GM19467 (cell line): ENCODE data around the gene TSPAN4.

ENCODE experiments used
- ATAC-seq: cut with Tn5 transposase; IDR thresholded peaks from one replicate; pipeline ENCODE4 v1.9.1; 2021; ENCODE audit warnings: mild to moderate bottlenecking, moderate library complexity; ENCODE audit not compliant: unreplicated experiment

Gene TSPAN4

DNA sequence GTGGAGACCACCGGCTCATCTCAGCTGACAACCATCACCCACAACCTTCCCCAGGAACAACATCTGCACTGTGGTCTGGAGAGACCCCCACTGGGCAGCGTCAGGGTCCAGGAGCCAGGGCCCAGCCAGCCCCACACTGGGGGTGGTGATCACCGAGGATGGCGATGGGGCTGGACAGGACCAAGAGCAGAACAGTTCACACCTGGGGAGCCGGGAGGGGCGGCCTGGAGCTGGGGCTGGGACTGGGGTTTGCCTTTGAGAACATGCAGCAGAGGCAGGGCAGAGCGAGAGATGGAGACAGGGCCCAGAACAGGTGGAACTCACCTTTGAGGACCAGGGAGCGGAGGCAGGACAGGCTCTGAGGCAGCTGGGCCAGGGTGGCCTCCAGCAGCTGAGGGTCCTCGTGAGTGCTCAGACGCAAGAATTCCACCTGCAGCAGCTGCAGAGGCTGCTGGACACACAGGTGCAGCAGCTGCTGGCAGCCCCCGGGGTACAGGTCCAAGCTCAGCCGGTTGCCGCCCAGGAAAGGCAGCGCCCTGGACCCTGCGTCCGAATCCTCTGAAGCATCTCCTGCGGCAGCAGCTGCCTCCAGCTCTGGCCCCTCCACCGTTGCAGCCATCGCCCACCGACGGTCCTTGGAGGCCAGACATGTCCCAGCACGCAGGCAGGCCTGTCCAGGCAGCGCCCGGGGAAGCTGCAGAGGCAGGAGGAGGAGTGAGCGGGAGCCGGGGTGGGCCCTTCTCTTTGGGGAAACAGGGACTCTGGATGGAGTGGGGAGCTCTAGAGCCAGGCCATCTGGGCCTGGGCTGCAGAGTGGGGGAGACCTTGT lies 38.7 kb upstream of the TSPAN4 start:
- no peak for ATAC-seq

DNA sequence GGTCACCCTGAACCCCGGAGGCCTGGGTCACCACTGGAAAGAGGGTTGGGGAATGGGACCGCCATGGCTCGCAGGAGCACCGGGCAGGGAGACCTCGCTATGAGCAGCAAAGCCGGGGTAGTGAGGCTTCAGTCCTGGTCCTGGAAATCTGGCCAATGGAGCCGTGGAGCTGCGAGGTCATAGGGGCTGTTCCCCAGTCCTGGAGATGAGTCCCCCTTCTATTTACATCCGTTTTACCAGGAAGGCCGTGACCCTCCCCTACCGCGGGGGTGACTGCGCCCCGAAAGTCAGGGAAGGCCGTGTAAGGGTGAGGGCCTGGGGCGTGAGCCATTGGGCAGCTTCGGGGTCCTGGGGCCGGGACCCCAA lies 38.1 kb upstream of the TSPAN4 start:
- no peak for ATAC-seq

DNA sequence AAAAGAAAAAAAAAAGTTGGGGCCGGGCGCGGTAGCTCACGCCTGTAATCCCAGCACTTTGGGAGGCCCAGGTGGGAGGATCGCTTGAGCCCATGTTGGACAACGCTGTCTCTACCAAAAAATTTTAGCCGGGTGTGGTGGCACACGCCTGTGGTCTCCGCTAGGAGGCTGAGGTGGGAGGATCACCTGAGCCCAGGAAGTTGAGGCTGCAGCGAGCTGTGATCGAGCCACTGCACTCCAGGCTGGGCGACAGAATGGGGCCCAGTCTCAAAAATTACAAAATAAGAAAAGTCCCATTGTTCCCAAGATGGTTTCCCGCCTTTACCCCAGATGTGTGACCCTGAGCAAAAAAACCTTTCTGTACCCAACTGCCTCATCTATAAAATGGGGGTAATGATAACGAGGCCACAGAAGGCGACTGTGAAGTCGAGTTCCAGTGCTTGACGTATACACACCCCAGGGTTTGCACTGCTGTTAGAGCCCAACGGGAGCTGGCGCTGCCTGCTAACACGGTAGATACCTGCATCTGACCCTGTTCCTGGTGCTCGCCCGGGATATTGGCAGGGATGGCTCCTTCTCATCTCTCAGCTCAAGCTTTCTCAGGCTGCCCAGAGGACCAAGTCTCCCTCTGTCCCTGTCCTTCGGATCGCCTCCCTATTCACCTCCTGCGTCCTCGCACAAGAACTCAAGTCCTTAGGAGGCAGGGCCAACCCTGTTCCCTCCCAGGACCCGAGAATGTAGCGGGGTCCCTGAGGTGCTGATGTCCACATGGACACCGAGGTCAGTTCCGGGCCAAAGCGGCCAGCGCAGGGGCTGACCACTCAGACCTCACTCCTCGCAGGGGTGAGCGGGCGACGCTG lies 34.0 kb upstream of the TSPAN4 start:
- no peak for ATAC-seq

DNA sequence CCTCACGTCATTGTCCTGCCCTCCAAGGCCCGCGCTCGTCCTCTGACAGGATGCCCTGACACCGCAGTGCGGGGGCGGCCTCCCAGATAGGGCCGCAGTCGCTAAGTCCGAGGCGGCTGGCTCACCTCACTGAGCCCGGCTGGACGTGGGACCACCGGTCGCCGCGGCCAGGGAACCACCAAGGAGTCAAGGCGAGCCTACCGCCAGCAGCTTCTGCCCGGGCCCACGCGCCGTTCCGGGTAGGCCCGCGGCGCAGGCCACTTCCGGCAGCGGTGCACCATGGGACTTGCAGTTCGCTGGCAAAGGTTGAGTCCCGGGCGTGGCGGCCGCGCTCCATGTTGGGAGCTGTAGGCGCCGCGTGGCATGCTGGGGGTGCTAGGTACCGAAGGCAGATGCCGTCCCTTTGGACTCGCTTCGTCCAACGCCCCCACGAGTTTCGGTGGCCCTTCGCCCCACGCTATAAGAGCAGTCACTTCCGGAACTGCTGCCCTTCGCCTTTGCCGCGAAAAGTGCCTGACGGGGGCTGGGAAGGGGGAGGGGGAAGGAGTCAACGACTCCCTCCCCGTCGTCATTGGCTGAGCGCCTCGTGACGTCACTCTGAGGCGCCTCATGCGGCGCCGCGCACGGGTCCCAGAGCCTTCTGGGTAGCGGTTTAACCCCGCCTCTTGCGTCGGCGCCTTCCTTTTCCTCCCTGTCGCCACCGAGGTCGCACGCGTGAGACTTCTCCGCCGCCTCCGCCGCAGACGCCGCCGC lies 33.2 kb upstream of the TSPAN4 start, which contains the start of gene RPLP2:
RPLP2 (plus strand) TSS at position 681 of the 753 bp plus-strand sequence. CDS start 268 bp downstream, outside the sequence.
- ATAC-seq = peak; percentile 59

DNA sequence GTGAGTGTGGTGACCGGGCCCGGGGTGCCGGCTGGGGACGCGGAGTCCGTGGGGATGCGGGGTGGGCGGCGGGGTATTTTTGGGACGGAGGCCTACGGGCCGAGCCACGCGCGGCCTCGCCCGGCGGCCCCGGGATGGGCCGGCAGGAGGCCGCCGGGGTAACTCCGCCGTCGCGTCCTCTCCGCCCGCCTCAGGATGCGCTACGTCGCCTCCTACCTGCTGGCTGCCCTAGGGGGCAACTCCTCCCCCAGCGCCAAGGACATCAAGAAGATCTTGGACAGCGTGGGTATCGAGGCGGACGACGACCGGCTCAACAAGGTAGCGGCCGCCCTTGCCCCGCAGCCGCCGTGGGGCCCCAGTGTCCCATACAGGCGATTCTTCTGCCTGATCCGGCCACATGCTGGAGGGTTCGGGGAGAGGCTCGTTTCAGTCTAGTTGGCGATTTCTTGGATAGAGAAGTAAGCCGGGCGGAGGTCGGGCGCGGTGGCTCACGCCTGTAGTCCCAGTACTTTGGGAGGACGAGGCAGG lies 32.5 kb upstream of the TSPAN4 start:
- ATAC-seq = peak; percentile 6

DNA sequence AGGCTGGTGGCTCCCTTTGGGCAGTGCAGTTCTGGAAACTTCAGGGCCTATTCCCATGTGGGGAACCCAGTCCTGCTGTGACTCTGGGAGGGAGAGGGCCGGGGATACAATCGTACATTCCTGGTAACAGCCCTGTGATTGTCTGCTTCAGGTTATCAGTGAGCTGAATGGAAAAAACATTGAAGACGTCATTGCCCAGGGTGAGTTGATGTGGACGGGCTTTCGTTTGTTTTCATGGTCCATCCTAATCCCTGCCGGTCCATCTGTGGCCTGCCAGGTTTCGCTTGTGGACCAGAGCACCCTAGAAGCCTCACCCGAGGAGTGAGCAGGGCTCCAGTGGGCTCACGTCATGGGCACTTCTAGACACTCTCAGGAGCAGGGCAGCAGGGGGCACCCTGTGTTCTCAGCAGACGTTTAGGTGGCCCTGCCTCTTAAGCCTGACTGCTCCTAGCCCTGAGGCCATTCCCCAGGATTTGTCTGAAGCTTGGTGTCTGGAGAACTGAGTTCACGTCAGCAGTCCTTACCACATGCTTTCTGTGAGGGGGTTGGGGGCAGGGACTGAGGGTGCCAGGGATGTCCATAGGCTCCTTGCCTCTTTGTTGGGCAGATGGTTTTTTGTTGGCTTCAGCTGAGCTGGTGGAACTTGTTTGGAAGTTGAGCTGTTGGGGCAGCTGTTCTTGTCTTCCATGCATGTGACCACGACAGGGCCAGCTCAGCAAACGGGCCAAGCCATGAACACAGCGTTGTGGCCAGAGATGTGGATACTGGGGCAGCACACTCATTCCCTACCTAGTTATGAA lies 31.0 kb upstream of the TSPAN4 start:
- ATAC-seq = no peak

DNA sequence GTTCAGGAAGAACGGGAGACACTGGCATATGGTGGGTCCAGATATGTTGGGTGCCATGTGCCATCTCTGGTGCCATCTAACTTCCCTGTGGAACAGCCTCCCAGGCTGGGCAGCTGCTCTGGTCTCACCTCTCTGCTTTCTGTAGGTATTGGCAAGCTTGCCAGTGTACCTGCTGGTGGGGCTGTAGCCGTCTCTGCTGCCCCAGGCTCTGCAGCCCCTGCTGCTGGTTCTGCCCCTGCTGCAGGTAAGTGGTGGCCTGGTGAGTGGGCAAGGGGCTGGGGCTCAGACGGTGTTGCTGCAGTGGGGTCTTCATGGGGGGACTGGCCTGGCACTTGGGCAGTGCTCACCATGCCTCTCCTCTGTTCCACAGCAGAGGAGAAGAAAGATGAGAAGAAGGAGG lies 30.3 kb upstream of the TSPAN4 start:
- ATAC-seq = no peak

DNA sequence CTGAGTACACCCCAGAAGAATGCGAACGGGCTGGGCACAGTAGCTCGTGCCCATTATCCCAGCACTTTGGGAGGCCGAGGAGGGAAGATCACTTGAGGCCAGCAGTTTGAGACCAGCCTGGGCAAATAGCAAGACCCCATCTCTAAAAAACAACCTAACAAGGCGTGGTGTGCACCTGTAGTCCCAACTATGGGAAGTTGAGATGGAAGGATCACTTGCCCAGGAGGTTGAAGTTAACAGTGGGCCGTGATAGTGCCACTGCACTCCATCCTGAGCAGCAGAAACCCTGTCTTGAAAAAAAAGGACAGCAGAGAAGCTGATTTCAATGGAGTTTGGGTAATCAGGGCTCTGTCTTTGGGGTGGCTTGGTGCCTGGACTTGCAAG lies 29.6 kb upstream of the TSPAN4 start:
- ATAC-seq = no peak

DNA sequence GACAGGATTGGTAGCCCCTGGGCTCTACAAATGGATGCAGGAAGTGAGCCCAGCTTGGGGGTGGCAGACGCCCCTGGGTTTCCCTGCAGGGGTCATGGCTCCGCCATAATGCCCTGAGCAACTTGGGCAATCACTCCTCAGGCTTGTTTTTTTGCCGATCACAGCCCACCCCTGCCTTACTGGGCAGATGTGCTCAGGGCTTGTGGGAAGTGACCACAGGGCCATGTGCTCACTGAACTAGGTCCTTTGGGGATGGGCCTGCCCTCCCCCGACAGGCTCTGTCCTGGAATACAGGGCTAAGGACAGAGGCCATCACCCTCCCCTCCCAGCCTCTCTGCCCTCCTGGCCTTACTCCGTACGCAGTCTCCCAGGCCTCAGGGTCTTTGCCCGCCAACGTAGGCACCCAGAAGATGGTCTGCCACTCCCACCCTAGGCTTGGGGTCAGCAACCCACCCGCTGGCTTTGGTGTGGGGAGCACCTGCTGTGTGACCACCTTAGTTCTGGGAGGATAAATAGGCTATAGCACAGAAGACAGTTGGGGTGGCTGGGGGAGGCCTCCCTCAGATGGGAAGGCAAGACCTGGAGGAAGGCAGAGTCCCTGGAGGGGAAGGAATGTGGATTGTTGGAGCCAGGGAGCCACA lies 29.1 kb upstream of the TSPAN4 start:
- no peak for ATAC-seq

DNA sequence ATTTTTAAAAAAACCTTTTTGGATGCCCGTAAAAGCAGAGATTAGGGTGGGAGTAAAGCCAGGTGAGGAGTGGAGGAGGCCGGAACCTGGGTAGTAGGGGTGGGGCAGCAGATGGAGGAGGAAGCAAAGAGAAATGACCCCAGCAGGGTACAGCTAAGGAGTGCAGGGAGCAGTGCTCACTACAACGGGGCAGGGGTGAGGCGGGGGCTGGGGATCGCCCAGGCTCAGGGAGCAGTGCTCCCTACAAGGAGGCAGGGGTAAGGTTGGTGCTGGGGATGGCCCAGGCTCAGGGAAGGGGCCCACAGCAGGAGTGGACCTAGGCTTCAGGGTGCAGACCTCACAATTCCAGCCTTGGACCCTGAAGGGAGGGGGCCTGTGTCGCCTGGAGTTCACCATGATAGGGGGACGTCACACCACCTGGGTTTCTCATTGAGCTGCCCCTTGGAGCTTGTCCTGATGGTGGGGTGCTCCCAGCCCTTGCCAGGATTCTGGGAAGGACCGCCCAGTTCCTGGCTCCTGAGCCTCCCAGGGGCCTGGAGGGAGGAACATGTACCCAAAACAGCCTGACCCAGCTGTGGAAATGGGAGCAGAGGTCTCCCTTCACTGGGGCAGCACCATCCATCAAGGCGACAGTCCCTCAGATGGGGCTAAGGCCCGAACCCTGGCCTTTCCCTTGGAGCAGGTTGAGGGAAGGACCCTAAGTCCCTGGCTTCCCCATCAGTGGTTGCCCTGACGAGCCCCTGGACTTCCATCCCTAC lies 26.8 kb upstream of the TSPAN4 start:
- ATAC-seq = no peak

DNA sequence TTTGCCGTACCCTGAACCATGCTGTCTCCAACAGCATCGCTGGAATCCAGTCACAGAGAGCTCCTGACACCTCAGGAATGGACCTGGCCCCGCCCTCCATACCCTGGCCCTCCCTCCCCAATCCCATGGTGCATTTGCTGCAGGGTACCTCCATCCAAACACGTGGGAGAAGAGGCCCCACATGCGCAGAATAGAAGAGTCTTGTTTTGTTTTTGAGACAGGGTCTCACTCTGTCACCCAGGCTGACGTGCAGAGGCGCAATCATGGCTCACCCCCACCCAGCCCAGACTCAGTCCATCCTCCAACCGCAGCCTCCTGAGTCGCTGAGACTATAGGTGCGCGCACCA lies 26.2 kb upstream of the TSPAN4 start:
- no peak for ATAC-seq

DNA sequence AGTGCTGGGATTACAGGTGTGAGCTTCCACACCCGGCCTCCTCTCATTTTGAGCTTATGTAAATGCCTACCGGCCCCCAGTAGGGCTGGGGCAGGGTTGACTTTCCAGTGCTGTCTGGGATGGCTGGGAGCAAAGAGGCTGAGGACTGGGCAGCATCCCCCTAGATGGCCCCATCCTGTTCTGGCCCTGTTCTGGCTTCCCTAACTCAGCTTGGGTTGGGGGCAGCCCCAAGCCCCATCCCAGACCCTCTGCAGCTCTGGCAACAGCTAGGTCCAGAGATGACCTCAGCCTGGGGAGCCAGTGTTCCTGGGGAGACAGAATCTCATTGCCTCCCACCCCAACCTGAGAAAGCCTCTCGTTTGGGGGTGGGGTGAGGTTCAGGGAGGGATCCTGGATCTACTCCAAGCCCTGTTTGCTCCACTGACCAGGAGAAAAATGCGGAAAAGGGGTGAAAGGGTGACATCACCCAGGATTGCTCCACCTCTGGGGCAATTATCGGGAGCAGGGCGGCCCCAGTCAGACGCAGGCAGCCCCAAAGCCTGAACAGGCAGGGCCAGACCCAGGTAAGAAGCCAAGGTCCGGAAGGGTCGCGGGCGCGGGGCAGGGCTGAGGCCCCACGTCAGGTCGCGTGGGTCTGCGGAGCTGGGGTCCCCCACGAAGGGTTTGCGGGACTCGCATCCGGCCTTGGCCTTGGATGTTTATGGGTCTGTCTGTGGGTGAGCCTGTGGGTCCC lies 24.1 kb upstream of the TSPAN4 start, which contains the start of gene PNPLA2:
PNPLA2 (plus strand) TSS at position 519 of the 733 bp plus-strand sequence. CDS start 805 bp downstream, outside the sequence.
- no peak for ATAC-seq

DNA sequence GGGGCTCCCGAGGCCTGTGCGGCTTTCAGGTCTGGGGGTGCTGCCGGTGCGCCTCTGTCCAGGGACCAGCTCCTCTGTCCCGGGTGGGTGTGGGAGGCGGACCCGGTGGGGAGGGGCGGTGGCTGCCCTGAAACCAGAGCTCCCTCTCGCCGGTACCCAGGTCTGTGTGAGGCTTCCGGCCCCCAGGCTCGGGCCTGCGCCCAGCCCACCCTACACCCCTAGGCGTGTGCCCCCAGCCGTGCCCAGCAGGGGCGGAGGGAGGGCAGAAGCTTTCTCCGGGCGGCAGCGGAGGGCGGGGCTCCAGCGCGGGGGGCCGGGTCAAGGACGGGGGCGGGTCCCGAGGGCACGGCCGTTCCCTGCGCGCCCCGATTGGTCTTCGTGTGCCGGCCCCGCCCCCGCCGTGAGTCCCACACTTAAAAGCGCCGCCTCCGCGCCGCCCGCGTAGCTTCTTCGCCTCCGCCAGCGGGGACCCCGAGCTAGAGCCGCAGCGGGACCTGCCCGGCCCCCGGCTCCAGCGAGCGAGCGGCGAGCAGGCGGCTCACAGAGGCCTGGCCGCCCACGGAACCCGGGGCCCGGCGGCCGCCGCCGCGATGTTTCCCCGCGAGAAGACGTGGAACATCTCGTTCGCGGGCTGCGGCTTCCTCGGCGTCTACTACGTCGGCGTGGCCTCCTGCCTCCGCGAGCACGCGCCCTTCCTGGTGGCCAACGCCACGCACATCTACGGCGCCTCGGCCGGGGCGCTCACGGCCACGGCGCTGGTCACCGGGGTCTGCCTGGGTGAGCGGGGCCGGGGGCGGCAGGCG lies 23.3 kb upstream of the TSPAN4 start:
- peak; percentile 56 for ATAC-seq

DNA sequence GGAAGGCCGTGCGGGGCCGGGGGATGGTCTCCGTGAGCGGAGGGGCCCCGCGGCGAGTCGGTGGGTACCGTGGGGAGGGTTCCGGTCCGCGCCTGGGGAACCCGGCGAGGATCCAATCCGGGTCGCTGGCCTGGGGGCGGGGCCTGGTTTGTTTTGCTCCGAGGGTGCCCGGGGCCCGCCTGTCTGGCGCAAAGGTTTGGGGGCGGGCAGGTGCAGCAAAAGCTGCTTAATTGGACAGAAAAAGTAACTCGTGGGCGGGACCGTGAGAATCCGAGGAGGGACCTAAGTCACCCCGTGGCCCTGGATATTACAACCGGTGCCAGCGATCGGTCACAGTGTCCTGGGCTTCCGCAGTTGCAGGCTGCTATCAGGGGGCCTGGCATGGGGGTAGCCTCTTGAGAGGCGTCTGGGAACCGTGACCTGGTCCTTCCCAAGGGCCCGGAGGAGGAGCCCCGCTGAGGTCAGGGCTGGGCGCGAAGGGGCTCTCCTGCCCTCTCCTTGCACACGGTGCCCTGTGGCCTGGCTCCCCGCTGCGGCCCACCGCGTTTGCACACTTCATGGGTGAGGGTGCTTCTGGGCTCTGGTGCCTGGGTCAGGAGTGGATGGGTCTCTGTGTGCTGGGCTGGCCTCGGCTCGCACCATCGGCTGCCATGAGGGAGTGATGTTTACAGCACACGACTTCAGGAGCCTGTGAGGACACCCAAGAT lies 22.6 kb upstream of the TSPAN4 start:
- ATAC-seq = peak; percentile 63

DNA sequence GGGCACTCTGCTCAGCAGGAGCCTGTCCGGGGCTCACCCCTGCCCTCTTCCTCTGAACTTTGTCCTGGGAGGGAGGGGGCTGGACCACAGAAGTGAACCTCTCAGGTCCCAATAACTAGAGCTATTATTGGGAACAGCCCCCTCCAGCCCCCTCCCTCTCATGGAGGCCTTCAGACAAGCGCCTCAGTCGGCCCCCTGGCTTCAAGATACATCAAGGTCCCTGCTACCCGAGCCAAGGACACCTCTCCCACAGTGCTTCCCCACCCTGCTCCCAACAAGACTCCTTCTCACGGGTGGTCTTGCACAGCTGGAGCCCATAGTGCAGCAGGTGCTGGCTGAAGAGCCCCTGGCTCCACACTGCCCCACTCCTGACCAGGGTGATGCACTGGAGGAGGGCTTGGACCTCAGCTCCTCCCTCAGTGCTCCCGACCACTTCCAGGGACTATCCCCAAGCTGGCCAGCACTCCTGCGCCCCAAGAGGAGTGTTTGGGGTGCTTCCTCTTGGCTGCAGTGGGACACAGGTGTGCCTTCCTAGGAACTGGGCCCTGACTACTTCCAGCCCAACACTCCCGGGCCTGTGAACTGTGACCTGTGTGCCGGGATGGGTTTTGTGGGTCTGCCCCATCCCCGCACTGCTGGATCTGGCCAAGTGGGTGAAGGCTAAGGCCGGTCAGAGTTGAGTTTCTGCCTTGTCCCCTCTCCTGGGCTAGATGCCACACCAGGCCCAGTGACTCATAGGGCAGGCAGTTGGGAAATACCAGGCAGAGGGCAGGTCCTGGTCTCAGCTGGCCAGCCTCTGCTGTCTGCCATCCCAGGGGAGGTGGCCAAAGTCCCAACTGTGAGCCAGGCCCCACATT lies 21.8 kb upstream of the TSPAN4 start:
- no peak for ATAC-seq
